Neural cell (in vitro differentiated cells): Measurements from ENCODE around the gene FAM234A.
"Not testable (repeated sequence)": the region's sequence is repeated elsewhere in the genome, so short reads cannot be mapped to it uniquely, and the experiment has no call there.

Source experiments
- EP300 ChIP-seq: fragments of 450-650 bp; conservative IDR thresholded peaks from 2 replicates; pipeline ENCODE4 v1.6.1; 2014; ENCODE audit warnings: antibody characterized with exemption, mild to moderate bottlenecking, moderate library complexity; ENCODE audit not compliant: poor library complexity, severe bottlenecking
- EZH2 ChIP-seq: fragments of 200-600, 300-800 bp; shearing (Covaris generic), sonication (generic); IDR thresholded peaks from 2 replicates; pipeline ENCODE4 v1.6.1; 2014; ENCODE audit warnings: antibody characterized with exemption, low read length, borderline replicate concordance, mild to moderate bottlenecking; ENCODE audit not compliant: insufficient read depth, poor library complexity, severe bottlenecking
- MXI1 ChIP-seq: fragments of 450-650 bp; conservative IDR thresholded peaks from 2 replicates; pipeline ENCODE4 v1.6.1; 2014; ENCODE audit warnings: antibody characterized with exemption, mild to moderate bottlenecking; ENCODE audit not compliant: poor library complexity, severe bottlenecking
- POLR2AphosphoS5 ChIP-seq: IDR thresholded peaks from 2 replicates; pipeline ENCODE4 v1.6.1; 2012
- RAD21 ChIP-seq: fragments of 450-650 bp; conservative IDR thresholded peaks from 2 replicates; pipeline ENCODE4 v1.6.1; 2014; ENCODE audit warnings: antibody characterized with exemption, mild to moderate bottlenecking, moderate library complexity
- SMC3 ChIP-seq: fragments of 450-650 bp; conservative IDR thresholded peaks from 2 replicates; pipeline ENCODE4 v1.6.1; 2014; ENCODE audit warnings: antibody characterized with exemption, mild to moderate bottlenecking, moderate library complexity; ENCODE audit not compliant: poor library complexity
- TAF1 ChIP-seq: IDR thresholded peaks from 2 replicates; pipeline ENCODE4 v1.6.1; 2012; ENCODE audit warnings: low read depth
- TF ChIP-seq, protein P1 (sequence below): fragments of 450-650 bp; IDR thresholded peaks from 2 replicates; pipeline ENCODE4 v1.5.1; 2014; ENCODE audit warnings: antibody characterized with exemption, mild to moderate bottlenecking, moderate library complexity; ENCODE audit not compliant: poor library complexity, severe bottlenecking
- TF ChIP-seq, protein P2 (sequence below): IDR thresholded peaks from 2 replicates; pipeline ENCODE4 v1.6.1; 2012; ENCODE audit warnings: borderline replicate concordance

- not testable (repeated sequence) for TF ChIP-seq POLR2AphosphoS5, EP300, SMC3, EZH2, RAD21, TAF1, MXI1
- TF ChIP-seq, protein P1, sequence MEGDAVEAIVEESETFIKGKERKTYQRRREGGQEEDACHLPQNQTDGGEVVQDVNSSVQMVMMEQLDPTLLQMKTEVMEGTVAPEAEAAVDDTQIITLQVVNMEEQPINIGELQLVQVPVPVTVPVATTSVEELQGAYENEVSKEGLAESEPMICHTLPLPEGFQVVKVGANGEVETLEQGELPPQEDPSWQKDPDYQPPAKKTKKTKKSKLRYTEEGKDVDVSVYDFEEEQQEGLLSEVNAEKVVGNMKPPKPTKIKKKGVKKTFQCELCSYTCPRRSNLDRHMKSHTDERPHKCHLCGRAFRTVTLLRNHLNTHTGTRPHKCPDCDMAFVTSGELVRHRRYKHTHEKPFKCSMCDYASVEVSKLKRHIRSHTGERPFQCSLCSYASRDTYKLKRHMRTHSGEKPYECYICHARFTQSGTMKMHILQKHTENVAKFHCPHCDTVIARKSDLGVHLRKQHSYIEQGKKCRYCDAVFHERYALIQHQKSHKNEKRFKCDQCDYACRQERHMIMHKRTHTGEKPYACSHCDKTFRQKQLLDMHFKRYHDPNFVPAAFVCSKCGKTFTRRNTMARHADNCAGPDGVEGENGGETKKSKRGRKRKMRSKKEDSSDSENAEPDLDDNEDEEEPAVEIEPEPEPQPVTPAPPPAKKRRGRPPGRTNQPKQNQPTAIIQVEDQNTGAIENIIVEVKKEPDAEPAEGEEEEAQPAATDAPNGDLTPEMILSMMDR = not testable (repeated sequence)
- TF ChIP-seq, protein P2, sequence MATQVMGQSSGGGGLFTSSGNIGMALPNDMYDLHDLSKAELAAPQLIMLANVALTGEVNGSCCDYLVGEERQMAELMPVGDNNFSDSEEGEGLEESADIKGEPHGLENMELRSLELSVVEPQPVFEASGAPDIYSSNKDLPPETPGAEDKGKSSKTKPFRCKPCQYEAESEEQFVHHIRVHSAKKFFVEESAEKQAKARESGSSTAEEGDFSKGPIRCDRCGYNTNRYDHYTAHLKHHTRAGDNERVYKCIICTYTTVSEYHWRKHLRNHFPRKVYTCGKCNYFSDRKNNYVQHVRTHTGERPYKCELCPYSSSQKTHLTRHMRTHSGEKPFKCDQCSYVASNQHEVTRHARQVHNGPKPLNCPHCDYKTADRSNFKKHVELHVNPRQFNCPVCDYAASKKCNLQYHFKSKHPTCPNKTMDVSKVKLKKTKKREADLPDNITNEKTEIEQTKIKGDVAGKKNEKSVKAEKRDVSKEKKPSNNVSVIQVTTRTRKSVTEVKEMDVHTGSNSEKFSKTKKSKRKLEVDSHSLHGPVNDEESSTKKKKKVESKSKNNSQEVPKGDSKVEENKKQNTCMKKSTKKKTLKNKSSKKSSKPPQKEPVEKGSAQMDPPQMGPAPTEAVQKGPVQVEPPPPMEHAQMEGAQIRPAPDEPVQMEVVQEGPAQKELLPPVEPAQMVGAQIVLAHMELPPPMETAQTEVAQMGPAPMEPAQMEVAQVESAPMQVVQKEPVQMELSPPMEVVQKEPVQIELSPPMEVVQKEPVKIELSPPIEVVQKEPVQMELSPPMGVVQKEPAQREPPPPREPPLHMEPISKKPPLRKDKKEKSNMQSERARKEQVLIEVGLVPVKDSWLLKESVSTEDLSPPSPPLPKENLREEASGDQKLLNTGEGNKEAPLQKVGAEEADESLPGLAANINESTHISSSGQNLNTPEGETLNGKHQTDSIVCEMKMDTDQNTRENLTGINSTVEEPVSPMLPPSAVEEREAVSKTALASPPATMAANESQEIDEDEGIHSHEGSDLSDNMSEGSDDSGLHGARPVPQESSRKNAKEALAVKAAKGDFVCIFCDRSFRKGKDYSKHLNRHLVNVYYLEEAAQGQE = not testable (repeated sequence)
These were observed 32.9 kb downstream of the FAM234A start for GRCh38 chr16:267562-267961.
